H1 (cell line): ENCODE results near the gene SNX32. TPM values are rescaled to one million over a fixed set of nuclear protein-coding genes. Genes with fewer than 3 reads are reported as not detected.

Source experiments
- CEBPB ChIP-seq: IDR thresholded peaks from 2 replicates; pipeline ENCODE4 v1.6.1; 2012; ENCODE audit warnings: low read depth, low read length
- GTF2F1 ChIP-seq: IDR thresholded peaks from 2 replicates; pipeline ENCODE4 v1.6.1; 2012; ENCODE audit warnings: low read depth, low read length, improper control_type of control experiment, borderline replicate concordance
- KDM4A ChIP-seq: IDR thresholded peaks from one replicate; pipeline ENCODE4 v1.7.1; 2012; ENCODE audit warnings: low read depth, mild to moderate bottlenecking, moderate library complexity, low read length, inconsistent platforms; ENCODE audit not compliant: severe bottlenecking
- USF2 ChIP-seq: IDR thresholded peaks from 2 replicates; pipeline ENCODE4 v1.6.1; 2011; ENCODE audit warnings: low read length, improper control_type of control experiment
- polyA plus RNA-seq, 7 experiments: library from polyadenylated mRNA; depleted of rRNA in 3 of 7; stranded (reverse) in 5 of 7; unstranded in 2 of 7; fragments of >200 nt in 5 of 7; fragments of 200-250 nt in 2 of 7; gene quantifications; 1 replicate in 5 of 7; 2 replicates in 1 of 7; 4 replicates in 1 of 7; pipeline versions ENCODE4 v1.2.1 to v1.2.3, GENCODE V29; 2011 to 2013; ENCODE audit warnings: missing spikeins in 2 of 7, mixed read lengths in 2 of 7
- total RNA-seq: library from RNA; stranded (reverse); fragmentation: NEBNext Ultra II Directional; extraction: Animal tissue kit (Norgen Biotek cat#: 25700); gene quantifications from 2 replicates; pipeline ENCODE4 v1.2.1, GENCODE V29; 2021

The SNX32 gene
- total and polyA plus RNA-seq, 2 of the 8 experiments (the other 6 are each of a cell fraction or from before 2014, with no cell fraction given): 0.76 to 2.2 TPM

DNA sequence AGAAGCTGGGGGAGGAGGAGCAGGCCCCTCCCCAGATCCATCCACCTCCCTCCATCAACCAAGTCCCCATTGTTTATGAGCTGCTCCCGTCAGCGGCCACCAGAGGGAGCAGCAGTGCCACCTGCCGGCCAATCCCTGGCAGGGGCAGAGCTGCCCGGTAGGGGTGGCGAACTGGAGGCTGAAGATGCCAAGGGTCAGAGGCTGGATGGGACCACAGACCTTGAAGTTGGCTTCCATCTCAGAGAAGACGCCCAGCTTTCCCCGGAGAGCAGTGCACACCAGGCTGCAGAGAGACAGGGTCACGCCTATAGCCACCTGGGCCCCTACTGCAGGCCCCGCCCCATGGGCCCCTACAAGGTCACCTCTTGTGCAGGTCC is 50.9 kb downstream of the SNX32 start (continued):
- TF ChIP-seq USF2 (no peak), GTF2F1 (no peak), CEBPB (no peak), KDM4A (no peak)
